Stimulated activated CD8-positive, alpha-beta memory T cell treated with anti-CD3 and anti-CD28 coated beads, Interleukin-7, amount 100 ng/mL, for 48 hours (primary cell): ENCODE data around the gene PIAS4.

Source experiments
- DNase-seq, 2 donors: peaks; one replicate each; pipeline ENCODE4 v3.0.0-alpha.2; 2020; ENCODE audit warnings: low read depth in 1 of 2; ENCODE audit errors: extremely low read depth in 1 of 2

PIAS4 gene

GRCh38 chr19:4018775-4019504 is 11.4 kb downstream of the PIAS4 start:
- DNase-seq: no peak

DNA sequence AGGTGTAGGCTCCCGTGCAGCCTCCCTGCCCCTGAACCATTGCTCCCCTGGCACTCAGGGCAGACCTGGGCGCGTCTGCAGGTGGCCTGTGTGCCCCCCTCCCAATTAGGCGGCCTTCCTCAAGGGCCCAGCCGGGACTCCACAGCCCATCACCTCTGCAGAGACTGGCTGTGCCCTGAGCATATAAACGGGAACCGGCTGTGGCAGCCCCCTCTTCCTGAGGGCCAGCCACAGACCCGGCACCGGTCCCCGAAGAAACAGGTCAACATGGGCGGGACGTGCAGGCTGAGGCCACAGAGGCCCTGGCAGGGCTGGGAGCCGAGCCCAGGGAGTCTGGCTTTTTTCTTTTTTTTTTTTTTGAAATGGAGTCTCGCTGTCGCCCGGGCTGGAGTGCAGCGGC is 12.0 kb downstream of the PIAS4 start:
- DNase-seq: no peak

GRCh38 chr19:4023600-4024398 is 16.3 kb downstream of the PIAS4 start:
- DNase-seq: no peak

- no peak for DNase-seq
These were observed 17.8 kb downstream of the PIAS4 start for GRCh38 chr19:4025317-4025716.

DNA sequence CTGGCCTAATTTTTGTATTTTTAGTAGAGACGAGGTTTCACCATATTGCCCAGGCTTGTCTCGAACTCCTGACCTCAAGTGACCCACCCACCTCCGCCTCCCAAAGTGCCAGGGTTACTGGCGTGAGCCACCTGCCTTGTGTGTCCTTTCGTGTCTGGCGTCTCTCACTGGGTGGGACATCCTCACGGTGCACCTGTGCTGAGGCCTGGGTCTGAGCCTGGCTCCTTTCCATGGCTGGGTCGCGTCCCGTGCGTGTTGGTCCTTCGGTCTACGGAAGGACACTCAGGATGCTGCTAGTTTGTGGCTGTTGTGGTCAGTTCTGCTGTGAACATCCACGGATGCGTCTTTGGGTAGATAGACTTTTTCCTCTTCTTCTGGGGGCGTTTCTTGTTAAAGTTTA is 19.6 kb downstream of the PIAS4 start:
- no peak for DNase-seq

GRCh38 chr19:4028334-4029246 is 21.1 kb downstream of the PIAS4 start:
- DNase-seq: no peak

DNA sequence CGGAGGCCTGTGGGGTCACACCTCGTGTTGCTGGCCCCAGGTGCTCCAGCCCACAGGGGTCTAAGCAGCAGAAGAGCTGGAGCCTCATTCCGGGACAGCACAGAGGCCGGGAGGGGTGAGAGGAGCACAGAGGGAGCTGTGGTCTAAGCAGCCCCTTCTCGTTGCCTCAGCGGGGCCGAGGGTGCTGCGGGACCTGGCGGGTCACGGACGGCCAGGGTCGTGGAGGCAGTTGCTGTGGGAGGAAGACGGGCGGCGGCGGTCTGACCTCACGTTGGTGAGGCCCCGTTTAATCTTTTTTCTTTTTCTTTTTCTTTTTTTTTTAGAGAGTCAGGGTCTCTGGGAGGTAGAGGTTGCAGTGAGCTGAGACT is 21.7 kb downstream of the PIAS4 start:
- no peak for DNase-seq

DNA sequence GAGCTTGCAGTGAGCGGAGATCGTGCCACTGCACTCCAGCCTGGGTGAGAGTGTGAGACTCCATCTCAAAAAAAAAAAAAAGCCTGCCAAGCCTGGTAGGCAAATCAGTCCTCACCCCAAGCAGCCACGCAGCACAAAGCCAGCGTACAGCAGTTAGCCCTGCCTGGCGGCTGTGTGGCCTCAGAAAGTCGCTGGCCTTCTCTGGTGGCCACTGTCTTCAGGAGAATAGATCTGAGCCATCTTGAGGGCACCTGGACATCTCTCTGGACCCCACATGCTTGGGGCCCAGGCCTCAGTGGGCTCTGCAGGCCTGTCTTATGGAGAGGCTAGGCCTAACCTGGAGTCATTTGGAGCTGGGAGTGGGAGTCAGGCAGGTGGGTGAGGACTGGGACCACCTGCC is 23.0 kb downstream of the PIAS4 start:
- DNase-seq: no peak

- no peak for DNase-seq
These were observed 23.4 kb downstream of the PIAS4 start for GRCh38 chr19:4030981-4031380.

DNA sequence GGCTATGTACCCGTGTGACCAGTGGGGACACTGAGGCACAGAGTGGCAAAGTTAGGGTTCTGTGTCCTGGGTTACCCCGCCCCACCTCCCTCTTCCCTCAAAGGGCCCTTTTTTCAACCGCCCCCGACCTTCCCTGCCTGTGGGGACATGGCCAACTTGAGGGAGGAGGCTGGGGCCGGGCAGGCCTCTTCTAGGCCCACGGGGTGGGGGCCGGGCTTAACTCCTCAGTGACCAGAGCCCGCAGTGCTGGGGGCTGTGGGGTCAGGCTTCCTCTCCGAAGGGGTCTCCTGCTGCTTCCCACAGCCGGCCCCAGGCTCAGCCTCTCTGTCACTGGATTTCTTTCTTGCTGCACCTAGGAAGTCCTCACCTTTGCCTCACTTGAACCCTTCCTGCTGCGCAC is 23.9 kb downstream of the PIAS4 start:
- no peak for DNase-seq

GRCh38 chr19:4032436-4032835 is 24.9 kb downstream of the PIAS4 start:
- no peak for DNase-seq

DNA sequence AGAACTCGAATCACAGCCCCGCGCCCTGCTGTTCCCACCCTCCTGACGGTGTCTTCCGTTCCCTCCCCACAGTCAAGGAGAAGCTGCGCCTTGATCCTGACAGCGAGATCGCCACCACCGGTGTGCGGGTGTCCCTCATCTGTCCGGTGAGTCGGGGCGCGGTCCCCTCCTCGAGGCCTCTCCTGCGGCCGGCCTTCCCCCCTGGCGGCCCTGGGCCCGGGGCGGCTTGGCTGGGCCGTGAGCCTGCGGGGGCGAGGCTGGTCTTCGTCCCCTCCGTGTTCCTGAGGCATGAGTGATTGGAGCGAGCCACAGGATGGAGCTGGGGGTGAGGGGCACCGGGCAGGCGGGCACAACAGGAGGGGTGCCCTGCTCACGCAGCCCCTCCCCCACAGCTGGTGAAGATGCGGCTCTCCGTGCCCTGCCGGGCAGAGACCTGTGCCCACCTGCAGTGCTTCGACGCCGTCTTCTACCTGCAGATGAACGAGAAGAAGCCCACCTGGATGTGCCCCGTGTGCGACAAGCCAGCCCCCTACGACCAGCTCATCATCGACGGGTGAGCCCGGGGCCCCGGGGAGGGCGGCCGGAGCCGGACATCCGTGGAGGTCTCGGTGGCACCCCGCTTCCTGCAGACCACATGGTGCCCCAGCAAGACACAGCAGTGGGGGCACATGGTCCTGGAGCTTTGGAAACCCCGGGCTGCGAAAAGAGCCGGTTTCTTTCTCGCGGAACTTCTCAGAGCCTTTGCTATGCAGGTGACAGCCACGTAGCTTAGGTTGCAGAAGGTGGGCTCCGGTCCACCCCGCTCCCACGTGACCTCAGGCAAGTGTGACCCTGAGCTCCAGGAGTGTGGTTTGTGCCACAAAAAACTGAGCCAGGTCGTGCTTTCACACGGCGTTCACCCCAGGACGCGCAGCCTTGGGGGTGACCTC is 25.8 kb downstream of the PIAS4 start:
- no peak for DNase-seq

GRCh38 chr19:4034048-4035017 is 26.8 kb downstream of the PIAS4 start:
- DNase-seq: no peak

GRCh38 chr19:4035018-4035566 is 27.6 kb downstream of the PIAS4 start:
- no peak for DNase-seq

DNA sequence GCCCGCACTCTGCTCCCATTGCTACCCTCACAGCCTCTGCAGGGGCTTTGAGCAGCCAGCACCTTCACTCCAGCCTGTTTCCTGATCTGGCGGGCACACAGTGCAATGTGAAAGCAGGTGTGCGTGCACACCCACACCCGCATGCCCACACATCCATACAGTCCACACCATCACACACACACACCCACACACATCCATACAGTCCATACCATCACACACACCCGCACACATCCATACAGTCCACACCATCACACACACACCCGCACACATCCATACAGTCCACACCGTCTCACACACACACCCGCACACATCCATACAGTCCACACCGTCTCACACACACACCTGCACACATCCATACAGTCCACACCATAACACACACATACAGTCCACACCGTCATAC is 28.0 kb downstream of the PIAS4 start:
- DNase-seq: no peak

- DNase-seq: no peak
These were observed 29.2 kb downstream of the PIAS4 start for GRCh38 chr19:4036576-4037300.

DNA sequence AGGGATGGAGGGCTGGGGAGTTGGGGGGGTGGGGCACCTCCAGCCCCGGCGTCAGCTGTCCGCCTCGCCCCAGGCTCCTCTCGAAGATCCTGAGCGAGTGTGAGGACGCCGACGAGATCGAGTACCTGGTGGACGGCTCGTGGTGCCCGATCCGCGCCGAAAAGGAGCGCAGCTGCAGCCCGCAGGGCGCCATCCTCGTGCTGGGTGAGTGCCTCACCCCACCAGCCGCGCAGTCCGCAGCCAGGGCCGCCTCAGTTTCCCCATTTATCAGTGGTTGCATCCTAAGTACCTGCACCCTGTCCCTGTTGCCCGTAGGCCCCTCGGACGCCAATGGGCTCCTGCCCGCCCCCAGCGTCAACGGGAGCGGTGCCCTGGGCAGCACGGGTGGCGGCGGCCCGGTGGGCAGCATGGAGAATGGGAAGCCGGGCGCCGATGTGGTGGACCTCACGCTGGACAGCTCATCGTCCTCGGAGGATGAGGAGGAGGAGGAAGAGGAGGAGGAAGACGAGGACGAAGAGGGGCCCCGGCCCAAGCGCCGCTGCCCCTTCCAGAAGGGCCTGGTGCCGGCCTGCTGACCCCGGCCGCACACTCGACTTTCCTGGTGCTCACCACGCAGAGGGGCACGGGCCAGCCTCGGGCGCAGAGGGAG is 29.9 kb downstream of the PIAS4 start:
- no peak for DNase-seq

- no peak for DNase-seq
These were observed 30.5 kb downstream of the PIAS4 start for GRCh38 chr19:4038057-4038456.
